HG03139 (cell line): ENCODE data around the gene LARP4.
"Not testable (repeated sequence)": the region's sequence is repeated elsewhere in the genome, so short reads cannot be mapped to it uniquely, and the experiment has no call there.

Experiments used
- ATAC-seq: cut with Tn5 transposase; IDR thresholded peaks from one replicate; pipeline ENCODE4 v1.9.1; 2021; ENCODE audit not compliant: unreplicated experiment

Gene LARP4

DNA sequence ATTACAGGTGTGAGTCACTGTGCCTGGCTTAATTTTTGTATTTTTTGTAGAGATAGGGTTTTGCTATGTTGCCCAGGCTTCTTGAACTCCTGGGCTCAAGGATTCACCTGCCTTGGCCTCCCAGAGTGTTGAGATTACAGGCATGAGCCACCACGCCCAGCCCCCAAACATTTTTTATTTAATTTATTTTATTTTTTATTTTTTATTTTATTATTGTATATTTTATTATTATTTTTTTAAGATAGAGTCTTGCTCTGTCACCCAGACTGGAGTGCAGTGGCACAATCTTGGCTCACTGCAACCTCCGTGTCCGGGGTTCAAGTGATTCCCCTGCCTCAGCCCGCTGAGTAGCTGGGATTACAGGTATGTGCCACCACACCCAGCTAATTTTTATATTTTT, 121.1 kb downstream of the LARP4 start:
- ATAC-seq: not testable (repeated sequence)

DNA sequence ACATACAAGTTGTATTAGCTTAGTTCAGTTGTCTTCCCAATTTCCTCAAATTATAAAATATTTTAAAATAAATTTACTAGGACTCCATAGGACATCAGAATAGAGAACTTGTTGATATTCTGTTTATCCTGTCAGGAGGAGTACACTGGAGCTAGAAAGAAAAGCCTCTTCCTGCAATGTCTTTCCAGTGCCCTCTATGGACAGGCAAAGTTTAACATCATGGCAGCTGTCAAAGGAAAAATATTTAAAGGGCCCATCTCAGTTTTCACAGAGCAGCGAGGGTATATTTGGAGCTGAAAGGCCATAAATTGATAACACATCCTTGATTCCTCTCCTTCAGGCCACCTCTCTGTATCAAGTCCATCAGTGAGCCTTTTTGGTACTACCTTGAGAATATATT, 123.1 kb downstream of the LARP4 start:
- ATAC-seq: no peak

DNA sequence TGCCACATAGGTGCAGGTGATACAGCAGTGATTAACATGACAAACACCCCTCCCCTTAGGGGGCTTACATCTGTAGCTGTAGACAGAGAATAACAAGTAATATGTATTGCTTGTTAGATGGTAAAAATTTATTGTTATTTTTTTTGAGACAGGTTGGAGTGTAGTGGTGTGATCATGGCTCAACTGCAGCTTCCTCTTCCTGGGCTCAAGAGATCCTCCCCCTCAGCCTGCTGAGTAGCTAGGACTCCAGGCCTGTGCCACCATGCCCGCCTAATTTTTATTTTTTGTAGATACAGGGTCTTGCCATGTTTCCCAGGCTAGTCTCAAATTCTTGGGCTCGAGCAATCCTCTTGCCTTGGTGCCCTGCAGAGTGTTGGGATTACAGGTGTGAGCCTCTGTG, 123.9 kb downstream of the LARP4 start:
- no peak for ATAC-seq

DNA sequence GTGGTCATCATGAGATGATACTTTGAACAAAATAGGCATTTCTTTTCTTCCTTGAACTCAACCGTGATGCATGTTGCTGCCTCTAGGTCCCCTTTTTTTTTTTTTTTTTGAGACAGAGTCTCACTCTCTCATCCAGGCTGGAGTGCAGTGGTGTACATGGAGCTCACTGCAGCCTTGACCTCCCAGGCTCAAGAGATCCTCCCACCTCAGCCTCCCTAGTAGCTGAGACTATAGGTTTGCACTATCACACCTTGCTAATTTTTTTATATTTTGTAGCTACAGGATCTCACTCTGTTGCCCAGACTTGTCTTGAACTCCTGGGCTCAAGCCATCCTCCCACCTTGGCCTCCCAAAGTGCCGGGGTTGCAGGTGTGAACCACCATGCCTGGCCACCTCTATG, 124.7 kb downstream of the LARP4 start:
- no peak for ATAC-seq

DNA sequence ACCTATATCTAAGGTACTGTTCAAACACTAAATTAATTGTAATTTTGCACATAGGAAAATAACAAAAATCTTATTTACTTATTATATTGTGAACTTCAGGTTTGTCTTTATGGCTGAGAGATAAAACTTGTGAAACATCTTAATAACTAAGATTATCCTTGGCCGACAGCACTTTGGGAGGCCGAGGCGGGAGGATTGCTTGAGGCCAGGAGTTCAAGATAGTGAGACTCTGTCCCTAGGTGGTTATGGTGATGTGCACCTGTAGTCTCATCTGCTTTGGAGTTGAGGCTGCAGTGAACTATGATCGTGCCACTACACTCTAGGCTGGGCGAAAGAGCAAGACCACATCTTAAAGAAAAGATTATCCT, 126.7 kb downstream of the LARP4 start:
- ATAC-seq: no peak

DNA sequence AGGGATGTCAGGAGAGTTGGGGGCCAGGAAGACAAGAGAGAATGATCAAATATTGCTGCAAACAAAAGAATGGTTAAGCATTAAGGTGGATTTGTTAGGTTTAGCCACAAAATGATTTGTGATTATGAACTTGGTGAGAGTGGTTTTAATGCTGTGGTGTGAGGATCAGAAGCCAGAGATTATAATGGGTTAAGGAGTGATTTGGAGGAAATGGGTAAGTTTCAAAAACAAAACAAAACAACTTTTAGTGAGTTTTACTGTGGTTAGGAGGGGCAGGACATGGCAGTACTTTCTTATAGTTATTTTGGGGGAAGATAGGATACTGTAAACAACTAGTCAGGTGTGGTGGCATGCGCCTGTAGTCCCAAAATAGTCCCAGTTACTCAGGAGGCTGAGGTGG, 128.1 kb downstream of the LARP4 start:
- ATAC-seq: no peak

DNA sequence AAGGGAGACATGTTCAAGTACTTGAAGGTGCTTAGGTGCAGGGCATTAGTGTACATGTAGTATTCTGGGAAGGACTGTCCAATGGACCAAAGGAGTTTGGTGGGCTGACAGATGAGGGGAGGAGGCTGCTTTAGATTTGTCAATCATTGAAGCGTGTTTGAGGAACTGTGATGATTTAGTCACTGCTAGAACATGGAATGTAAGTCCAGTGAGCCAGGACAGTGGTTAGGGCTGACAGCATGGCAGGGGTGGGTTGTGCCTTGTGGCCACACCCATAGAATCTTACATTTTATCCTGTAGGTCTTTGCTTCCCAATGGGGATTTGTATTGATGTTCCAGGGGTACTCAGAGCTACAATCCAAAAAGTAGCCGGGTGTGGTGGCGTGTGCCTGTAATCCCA, 128.7 kb downstream of the LARP4 start:
- ATAC-seq: no peak
